ENCODE data around the gene TRIM29.

TRIM29 gene

GRCh38 chr11:120136356-120136755 lies 1.6 kb downstream of the TRIM29 start:
- TF ChIP-seq, protein P1, sequence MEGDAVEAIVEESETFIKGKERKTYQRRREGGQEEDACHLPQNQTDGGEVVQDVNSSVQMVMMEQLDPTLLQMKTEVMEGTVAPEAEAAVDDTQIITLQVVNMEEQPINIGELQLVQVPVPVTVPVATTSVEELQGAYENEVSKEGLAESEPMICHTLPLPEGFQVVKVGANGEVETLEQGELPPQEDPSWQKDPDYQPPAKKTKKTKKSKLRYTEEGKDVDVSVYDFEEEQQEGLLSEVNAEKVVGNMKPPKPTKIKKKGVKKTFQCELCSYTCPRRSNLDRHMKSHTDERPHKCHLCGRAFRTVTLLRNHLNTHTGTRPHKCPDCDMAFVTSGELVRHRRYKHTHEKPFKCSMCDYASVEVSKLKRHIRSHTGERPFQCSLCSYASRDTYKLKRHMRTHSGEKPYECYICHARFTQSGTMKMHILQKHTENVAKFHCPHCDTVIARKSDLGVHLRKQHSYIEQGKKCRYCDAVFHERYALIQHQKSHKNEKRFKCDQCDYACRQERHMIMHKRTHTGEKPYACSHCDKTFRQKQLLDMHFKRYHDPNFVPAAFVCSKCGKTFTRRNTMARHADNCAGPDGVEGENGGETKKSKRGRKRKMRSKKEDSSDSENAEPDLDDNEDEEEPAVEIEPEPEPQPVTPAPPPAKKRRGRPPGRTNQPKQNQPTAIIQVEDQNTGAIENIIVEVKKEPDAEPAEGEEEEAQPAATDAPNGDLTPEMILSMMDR (IDR thresholded peaks at IDR 0.05; ENCODE audit: insufficient read depth, low read depth, low read length, missing control alignments): no peak
- H3K4me3 ChIP-seq (ENCODE audit: low read depth, low read length): no peak overlapping the region
- no peak for DNase-seq (ENCODE audit: low read depth)

- no peak overlapping the region for H3K4me3 ChIP-seq (ENCODE audit: low read depth, low read length)
- TF ChIP-seq, protein P1 (IDR thresholded peaks at IDR 0.05; ENCODE audit: insufficient read depth, low read depth, low read length, missing control alignments): no peak
- no peak for DNase-seq (ENCODE audit: low read depth)
Observed at GRCh38 chr11:120135838-120136237, 2.1 kb downstream of the TRIM29 start.

DNA sequence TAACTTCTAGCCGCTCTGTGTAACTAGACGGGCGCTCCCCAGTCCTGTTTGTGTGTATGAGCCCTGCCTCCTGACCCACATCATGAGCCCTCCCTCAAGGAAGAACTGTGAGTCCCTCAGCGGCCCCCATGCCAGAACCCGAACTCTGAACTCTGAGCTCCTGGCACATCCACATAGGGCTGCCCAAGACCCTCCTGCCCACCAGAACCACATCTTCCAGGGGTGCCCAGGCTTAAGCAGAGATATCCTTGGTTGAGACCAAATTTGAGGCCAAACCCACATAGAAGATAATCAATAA lies 3.0 kb downstream of the TRIM29 start:
- no peak overlapping the region for H3K4me3 ChIP-seq (ENCODE audit: low read depth, low read length)
- TF ChIP-seq, protein P1 (IDR thresholded peaks at IDR 0.05; ENCODE audit: insufficient read depth, low read depth, low read length, missing control alignments): no peak
- no peak for DNase-seq (ENCODE audit: low read depth)

DNA sequence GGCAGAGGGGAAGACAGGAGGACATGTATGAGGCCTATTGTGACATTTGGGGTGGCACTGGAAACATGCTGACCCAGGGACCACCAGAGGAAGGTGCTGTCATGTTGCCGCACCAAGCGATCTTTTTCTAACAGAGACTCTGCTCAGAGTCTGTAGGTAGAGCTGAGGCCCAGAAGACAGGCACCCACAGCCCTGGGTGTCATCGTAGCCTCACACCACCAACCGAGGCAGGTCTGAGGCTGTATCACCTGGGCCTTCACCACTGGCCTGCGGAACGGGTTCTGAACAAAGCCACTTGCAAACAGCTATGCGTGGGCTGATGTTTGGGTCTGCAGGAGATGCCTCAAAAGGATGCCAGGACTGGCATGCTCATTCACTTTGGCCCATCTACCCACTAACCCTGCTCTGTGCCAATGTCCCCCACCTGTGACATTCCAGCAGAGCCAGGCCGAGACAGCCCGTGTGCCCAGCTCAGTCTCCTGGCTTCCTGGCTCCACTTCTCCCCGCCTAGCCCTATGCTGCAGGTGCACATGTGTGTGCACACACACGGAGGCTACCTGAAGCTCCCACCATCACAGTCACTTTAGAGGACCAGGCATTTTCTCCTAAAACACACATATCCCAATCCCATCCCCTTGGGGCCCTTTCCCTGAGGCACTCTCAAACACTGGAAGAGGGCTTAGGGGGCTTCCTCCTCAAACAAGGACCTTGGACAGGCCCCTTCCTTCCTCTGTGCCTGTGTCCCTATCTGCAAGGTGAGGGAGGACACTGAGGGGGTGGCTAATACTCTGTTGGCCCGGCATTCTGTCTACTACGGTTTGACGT lies 3.6 kb downstream of the TRIM29 start:
- TF ChIP-seq, protein P1 (IDR thresholded peaks at IDR 0.05; ENCODE audit: insufficient read depth, low read depth, low read length, missing control alignments): no peak
- no peak for DNase-seq (ENCODE audit: low read depth)
- no peak overlapping the region for H3K4me3 ChIP-seq (ENCODE audit: low read depth, low read length)

DNA sequence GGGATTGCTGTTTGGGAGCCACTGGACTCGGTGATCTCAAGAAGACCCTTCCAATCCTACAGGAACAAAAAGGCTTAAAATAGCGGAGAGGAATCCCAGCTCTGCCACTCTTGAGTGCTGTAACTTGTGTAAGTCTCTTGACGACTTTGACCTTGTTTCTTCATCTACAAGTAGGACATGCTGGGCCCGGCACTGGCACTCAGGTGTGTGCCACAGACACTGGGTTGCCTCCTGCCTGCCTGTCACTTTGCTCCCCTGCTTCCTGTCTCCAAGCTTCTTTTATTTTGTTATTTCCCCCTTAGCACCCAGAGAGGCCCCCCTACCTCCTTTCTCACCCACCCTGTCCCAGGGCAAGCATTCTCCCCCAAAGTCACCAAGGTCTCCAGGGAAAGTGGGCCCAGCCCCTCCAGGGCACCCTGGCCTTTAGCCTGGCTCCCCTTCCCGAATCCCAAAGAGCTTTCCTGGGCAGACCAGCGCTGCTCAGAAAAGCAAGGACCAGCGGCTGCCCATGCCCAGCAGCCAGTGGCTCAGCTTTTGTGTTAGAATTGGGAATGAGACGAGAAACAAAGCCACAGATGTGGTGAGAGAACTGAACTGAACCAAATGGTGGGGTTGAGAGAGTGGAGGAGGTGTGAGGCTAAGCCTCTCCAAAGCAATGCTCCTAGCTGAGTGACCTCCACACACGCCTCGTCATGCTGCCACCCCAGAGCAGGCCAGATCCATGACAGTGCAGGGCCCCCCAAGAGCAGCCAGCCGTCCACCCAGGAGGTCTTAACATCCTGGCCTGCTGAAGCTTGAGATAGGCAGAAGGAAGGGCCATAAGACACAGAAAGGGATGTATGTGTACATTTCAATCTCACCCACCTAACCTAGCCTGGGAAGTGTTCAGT lies 4.5 kb downstream of the TRIM29 start:
- DNase-seq (ENCODE audit: low read depth): no peak
- TF ChIP-seq, protein P1 (IDR thresholded peaks at IDR 0.05; ENCODE audit: insufficient read depth, low read depth, low read length, missing control alignments): no peak
- no peak overlapping the region for H3K4me3 ChIP-seq (ENCODE audit: low read depth, low read length)

GRCh38 chr11:120132645-120133185 lies 5.2 kb downstream of the TRIM29 start:
- no peak for DNase-seq (ENCODE audit: low read depth)
- TF ChIP-seq, protein P1 (IDR thresholded peaks at IDR 0.05; ENCODE audit: insufficient read depth, low read depth, low read length, missing control alignments): no peak

More at GRCh38 chr11:120132645-120133185, 5.2 kb downstream of the TRIM29 start:
- H3K4me3 ChIP-seq (ENCODE audit: low read depth, low read length): no peak overlapping the region
